Activated T-helper 1 cell treated with anti-CD3 and anti-CD28 coated beads, Interleukin-2, amount 50 U/mL, for 16 hours (primary cell): ENCODE results near the gene TOP1.
"Not testable (repeated sequence)": the region's sequence is repeated elsewhere in the genome, so short reads cannot be mapped to it uniquely, and the experiment has no call there.

ENCODE experiments used
- DNase-seq, 2 donors: peaks; one replicate each; pipeline ENCODE4 v3.0.0-alpha.2; 2020; ENCODE audit warnings: low read depth in 1 of 2, low spot score in 1 of 2

Gene TOP1

DNA sequence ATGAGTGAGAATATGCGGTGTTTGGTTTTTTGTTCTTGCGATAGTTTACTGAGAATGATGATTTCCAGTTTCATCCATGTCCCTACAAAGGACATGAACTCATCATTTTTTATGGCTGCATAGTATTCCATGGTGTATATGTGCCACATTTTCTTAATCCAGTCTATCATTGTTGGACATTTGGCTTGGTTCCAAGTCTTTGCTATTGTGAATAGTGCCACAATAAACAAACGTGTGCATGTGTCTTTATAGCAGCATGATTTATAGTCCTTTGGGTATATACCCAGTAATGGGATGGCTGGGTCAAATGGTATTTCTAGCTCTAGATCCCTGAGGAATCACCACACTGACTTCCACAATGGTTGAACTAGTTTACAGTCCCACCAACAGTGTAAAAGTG, 99.7 kb downstream of the TOP1 start:
- DNase-seq = not testable (repeated sequence)

DNA sequence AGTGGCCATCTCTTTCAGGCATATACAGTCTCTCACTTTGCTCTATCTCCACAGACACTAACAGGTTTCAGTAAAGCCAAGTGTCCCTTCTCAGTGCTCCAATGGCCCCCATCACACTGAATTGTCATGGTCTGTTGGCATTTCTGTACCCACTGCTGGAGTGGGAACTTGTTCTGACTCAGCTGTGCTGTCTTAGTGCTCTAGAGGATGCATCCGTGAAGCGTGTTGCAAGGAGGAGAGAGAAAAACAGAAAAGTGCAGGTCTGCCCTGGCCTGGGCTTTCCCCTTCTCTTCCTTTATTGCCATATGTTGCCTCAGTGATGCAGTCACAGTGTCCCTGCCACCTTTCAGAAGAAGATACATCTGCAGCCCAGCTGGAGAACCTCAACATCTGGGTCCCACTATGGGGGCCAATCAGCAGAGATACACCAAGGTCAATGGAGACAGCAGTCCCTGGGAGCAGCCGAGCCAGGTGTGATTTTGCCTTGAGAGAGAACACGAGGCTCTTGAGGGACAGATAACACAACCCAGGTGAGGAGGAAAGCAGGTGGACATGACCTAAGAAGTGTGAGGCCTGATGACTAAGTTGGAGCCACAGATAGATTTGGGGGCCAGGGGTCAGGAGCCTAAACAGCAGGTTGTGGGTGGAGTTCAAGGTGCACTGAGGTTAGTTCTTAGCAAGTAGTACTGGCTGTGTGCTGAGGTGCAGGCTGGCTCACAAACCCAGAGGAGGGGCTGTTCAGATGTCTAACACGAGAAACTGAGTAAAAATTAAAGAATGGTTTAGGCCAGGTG, 103.2 kb downstream of the TOP1 start:
- DNase-seq = no peak

DNA sequence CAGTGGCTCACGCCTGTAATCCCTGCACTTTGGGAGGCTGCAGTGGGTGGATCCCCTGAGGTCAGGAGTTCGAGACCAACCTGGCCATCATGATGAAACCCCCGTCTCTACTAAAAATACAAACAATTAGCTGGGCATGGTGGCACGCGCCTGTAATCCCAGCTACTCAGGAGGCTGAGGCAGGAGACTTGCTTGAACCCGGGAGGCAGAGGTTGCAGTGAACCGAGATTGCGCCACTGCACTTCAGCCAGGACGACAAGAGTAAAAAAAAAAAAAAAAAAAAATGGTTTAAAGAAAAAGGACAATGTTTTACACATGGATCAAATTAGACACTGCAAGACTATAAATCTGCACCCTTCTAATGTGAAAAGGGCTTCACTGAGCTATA, 103.8 kb downstream of the TOP1 start:
- DNase-seq = not testable (repeated sequence)

DNA sequence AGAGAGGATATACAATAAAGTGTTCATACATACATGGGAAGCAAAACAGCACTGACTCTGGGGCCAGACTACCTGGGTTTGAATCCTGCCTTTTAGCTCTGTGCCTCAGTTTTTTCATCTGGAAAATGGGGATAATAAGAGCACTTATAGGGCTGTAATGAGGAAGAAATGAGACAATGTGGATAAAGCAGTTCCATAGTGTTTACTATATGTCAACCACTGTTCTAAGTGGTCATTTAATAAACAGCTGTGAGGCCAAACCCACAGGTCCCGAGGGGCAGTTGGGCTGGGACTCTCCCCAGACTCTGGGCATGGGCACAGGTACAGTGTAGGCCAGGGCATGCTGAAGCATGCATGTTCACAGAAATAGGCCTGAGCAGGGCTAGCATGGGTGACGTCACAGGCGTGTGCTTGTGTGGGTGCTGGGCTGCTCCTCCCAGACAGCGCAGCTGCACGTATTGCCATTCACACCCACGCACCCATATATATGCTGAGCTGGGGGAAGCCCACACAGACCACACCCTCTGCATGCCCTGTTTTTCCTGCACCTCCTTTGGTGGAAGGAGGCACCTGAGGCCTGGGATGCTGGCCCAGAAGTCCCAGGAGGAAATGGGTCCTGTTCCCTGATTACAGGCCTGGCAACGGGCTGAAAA, 105.2 kb downstream of the TOP1 start:
- no peak for DNase-seq

DNA sequence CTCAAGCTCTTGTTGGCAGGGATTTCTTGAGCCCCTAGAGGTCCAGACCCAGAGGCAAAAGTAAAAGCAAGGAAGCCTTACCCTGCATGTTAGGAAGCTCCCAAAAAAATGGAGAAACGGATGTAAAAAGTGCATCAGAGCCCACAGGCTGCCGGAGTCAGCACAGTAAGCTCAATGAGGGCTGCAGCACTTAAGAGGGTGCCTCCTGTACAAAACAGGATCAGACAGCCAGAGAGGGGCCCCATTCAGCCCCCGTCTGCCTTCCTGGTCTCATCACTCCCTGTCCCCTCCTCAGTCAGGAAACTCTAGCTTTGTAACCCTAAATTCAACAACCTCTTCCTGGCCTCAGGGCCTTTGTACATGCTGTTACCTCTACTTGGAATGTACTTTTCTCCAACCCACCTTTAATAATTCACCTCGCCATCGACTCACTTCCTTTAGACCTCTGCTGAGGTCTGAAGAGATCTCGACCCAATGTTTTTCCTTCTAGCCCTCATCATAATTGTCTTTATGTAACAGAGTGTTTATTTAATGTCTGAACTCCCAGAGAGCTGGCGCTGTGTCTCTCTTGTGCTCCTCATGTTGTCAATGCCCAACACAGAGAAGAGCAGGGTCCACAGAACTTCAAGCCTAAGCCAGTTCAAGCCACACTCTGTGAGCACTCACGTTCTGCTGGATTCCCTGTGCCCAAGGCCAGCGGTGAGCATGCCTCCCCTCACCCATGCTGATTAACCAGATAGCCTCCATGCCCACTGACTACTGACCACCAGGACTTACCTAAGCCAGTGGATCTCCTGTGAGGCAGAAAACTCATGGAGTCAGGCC, 106.0 kb downstream of the TOP1 start:
- no peak for DNase-seq

DNA sequence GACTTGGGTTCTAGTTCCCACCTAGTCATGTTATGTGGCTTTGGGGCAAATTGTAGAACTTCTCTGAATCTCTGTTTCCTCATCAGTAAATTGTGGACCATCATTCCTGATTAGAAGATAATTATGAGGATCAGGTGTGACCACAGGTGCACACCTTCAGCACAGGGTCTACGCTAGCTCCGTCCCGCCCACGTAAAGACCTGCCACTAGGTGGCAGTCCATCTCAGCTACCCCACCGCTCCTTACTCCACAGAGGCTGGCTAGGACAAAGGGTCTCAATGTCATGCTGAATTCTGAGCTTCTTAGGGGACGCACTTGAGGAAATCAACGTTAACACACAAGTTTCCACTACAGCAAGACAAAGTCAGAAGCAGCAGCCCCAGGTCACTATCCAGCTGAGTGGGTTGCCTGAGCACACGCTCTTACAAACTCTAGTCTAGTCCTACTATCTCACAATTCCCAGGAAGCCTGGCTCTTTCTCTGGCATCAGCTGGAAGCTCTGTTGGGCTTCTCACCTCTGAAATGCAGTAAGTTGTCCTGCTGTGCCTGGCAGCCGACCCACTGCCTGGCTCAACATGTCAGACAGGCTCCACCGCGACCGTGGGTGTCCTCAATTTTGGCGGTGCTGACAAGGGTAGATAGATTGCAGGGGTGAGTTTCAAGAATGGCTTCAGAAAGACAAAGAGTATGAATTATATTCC, 106.7 kb downstream of the TOP1 start:
- DNase-seq = peak; percentile 36 to 49

DNA sequence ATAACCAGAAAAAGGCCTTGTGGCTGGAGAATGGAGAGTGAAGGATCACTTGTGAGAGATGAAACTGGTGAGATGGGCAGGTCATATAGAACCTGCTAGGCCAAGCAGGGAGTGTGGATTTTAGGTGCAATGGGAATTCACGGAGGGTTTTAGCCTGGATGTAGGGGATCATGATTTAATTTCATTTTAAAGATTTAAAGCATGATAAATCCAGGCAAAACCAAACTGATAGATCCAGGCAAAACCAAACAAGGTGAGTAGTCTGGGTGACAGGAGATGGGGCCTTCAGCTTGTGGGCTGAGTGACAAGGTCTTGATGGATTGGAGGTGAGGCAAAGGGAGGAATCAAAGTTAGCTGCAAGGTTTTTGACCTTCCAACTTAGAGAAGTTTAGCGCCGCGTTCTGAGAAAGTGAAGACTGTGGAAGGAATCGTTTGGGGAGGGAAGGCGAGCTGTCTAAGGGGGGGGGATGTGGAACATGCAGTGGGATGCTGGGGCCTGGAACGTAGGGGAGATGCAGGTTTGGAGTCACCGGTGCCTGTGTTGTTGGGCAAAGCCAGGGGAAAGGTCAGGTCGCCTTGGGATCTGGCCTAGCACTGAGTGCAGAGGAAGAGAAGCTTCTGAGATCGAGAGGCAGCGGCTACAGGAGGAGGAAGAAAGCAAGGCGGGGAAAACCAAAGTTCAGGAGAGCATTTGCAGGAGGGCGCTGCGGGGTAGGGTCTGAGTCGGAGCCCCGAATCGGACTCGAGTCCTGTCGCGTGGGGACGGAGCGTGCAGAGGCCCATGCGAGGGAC, 107.5 kb downstream of the TOP1 start:
- no peak for DNase-seq

DNA sequence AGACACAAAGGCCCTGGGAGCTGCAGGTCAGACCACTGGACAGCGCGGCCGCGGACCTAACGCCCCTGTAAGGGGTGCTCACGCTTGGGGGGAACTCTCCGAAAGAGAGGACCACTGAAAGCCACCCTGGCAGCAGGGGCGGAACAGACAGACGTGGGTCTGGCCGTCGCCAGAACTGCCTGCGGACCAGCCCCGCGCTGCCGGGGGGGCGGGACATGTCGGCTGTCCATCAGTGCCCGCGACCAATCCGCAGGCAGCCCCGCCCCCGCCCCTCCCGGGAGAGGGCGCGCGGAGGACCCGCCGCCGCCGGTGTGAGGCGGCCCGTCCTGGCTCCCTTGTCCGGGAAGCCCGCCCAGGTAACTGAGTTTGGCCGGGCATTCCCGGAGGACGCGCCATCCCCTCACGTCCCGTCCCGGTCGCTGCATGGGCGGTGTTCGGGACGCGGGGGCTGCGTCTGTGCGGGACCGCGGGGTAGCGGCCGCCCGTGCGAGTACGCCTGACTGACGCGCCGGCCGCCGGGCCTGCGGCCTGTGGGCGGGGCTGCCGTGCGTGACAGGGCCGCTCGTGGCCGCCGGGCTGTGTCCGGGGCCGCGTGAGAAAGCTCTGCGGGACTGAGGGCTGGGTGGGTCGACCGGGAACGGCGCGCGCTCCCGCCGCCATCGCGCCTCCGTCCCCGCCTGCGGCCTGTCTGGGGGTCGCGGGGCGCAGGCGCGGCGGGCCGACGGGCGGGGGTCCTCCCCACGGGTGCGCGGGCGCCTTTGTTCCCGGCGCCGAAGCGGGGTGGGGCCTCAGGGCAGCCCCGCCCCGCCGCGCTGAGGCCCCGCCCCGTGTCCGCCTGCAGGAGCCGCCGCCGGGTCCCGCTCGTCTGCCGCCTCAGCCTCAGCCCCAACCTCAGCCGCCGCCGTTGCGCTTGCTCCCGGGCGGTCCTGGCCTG, 108.3 kb downstream of the TOP1 start, which contains the start of gene PLCG1:
Gene PLCG1 (plus strand): TSS at position 864 of the 934 bp plus-strand sequence. CDS start 99 bp downstream, outside the sequence.
- peak; percentile 59 to 79 for DNase-seq

DNA sequence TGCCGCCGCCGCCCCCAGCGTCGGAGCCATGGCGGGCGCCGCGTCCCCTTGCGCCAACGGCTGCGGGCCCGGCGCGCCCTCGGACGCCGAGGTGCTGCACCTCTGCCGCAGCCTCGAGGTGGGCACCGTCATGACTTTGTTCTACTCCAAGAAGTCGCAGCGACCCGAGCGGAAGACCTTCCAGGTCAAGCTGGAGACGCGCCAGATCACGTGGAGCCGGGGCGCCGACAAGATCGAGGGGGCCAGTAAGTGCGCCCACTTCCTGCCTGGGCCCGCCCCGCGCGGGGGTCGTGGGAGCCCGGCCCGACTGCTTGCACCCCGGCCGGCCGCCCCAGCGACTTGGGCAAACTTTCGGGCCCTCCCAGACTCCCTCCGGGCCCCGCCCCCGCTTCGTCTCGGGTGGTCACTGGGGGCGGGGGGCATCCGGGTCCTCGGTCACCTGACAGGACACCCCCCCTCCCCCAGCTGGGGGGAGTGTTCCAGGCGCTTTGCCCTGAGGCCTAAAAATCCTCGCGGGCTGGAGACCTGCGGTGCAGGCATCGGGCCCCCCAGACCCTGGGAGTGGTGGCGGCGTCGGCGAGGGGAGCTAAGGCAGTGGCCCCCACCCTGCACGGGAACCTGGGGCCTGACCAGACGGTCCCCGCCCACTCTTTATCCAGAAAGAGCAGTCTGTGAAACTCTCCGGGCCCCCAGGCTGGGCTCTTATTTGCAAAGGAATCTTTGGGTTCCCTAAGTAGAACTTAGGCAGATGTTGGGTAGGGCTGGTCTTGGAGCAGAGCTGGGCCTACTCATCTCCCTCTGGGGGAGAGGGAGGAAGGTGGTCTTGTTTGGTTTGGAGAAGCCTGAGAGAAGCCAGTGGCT, 109.2 kb downstream of the TOP1 start:
- peak; percentile 32 to 38 for DNase-seq

DNA sequence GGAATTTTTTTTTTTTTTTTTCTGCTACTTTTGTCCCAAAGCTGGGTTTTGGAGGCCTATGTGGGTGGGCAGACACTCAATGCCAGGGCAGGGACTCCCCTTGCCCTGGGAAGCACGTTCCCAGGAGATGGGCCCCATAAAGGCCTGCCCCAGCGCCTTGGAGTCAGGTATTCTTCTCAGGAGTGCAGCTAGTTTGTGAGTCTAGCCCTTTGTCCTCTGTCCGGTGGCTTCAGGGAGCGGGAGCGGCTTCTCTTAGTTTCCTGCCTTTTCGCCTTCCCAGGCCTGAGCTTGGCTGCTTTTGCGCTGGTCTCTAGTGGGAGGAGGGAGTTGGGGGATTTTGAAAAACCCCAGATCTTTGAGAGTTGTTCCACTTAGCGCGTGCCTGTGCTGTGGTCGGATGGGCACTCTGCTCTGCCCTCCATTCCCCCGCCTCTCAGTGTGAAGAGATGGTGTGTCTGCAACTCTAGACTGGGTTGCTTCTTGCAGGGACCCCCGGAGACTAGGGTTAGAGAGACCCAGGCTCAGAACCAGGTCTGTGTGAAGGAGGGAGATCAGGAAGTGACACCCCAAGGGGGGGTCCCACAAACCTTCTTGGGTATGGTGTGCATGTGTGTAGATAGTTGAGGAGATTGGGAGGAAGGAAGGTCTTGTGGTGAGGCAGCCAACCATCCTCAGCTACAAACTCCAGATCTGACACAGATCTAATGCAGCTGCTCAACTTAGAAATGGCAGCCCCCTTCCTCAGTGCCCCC, 110.0 kb downstream of the TOP1 start:
- no peak for DNase-seq

DNA sequence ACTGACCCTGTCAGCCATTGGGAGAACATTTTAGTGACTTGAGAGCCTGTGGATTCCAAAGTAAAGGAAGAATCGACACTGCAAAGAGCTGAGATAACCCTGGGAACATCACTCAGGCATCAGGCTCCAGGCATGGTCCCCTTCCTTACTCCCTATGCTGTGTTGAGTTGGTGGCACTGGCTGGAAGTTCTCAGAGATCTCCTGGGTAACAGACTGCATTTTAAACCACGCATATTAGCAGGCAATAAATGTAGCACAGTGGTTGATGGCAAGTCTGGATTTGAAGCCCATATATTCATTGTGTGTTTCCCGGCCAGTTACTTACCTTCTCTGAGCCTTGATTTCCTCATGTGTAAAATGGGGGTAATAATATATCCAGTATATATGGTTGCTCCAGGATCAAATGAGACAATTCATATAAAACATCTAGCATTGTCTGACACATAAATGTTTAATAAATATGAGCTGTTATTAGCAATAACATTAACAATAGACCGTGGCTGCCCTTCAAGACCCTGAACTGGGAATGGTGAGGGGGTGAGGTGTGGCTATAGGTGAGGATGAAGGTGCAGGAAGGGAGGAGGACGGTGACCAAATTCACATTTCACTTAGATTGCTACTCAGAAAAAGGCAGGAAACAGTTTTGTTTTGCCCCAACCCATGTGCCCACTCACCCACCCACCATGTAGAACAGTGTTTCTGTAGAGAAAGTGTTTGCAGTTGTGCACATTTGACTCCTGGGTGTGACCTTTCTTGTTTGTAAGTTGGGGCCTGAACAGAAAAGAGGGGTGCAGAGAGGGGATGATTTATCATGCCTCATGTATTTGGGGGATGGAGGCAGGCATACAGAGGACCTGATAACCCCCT, 110.8 kb downstream of the TOP1 start:
- DNase-seq = no peak

DNA sequence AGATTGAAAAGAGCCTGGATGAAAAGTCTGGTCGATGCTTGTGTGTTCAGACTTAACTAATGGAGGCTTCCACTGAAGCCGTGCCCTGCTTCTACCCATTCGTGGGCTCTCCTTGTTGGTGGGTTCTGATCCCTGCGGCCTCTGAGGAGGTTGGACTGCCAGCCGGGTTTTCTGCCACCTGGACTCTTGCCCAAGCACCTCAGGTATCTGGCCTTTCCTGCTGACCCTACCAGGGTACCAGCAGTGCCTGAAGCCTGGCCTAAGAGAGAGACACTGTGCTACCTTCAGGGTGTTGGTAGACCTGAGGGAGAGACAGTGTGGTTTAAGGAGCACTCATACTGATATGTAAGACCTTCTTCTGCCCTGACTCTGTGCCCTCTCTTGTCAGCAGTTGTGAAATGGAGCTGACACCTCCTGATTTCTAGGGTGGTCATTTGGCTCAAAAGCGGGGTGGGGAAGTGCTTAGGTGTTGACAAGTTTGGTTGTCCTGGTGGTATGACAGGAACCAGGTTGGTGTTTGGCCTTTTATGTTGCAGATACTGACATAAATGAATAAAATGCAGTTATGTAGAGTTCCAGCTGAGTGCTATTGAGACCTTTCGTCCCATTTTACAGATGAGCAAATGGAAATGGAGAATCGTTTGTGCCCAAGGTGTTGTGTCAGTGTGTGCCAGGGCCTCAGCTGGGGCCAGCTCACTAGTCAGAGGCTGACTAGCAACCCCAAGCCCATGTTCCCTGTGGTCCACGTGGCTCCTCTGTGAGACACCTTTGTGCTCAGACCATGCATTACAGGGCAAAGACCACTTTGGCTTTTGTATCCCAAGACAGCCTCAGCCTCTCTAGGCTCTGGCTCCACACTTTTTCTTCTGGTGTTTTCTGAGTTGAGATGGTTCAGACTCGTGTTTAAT, 111.9 kb downstream of the TOP1 start:
- DNase-seq = no peak

DNA sequence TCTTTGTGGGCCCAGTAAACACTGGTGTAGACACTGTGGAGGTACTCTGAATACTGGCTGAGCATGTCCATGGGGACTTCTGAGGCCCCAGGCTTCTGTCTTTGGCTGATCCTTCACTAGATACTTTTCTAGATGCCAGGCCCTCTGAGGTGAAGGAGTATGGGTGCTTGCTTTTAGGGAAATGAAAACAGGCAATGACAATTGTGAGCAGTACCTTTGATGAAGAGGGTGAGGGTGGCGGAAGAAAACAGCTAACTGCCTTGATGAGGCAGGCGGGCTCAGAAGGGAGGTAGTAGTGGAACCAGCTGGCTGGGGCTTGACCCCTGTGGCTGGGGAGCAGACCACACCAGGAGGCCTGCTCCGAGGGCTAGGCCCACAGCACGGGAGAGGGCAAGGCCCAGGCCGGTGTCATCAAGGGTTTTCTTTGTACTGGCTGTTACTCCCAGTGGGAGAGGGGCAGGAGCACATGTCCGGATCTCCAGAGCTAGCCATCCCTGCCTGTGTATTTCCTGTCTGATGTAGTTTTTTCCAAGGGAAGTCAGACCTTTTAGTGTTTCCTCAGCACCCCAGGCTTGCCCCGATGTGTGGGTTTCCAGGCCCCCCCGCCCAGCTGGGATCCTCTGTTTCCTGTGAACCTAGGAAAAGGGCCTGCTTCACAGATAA, 112.7 kb downstream of the TOP1 start:
- no peak for DNase-seq

DNA sequence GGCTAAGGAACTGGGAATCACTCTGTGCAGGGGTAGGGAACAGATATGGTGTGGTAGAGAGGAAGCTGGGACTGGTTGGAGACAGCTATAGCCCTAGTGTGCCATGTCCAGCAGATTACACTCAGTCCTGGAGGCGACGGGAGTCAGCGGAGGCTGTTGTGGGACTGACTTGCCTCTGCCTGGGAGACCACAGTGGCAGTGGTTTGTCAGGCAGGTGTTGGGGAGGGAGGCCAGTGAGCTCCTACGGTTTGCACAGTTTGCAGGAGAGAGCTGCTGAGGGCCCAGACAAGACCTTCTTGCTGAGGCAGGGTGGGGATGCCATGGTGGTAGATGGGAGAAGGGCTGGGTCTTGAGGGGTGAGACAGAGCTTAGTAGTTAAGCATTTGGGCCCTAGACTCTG, 113.6 kb downstream of the TOP1 start:
- DNase-seq = no peak

DNA sequence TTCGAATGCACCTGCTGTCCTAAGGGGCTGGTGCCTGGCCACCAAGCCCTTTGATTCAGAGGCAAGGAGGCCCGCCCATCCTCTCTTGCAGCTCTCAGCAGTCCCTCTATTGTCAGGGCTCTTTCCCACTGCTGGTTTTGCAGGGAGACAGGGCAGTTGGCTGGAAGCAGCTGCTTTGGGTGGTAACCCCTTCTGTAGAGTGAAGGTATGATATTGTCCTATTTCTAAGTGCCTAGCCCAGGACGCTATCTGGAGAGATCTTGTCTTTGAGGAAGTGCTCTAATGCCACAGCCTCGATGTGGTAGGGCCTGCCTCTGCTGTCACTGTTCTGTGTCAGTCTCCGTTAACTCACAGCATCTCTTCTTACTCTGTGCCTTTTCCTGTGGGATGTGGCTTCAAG, 114.3 kb downstream of the TOP1 start:
- DNase-seq = no peak
